HG03558 (cell line): Measurements from ENCODE around the gene GPR161.

Experiments used
- ATAC-seq: cut with Tn5 transposase; IDR thresholded peaks from one replicate; pipeline ENCODE4 v1.9.1; 2021; ENCODE audit warnings: moderate number of reproducible peaks; ENCODE audit not compliant: unreplicated experiment; ENCODE audit errors: extremely low read depth

Gene GPR161

GRCh38 chr1:168053681-168054080, 83.0 kb downstream of the GPR161 start:
- no peak for ATAC-seq

- no peak for ATAC-seq
These were observed 85.8 kb downstream of the GPR161 start for GRCh38 chr1:168050880-168051279.

GRCh38 chr1:168050307-168050706, 86.4 kb downstream of the GPR161 start:
- no peak for ATAC-seq

- ATAC-seq = no peak
These were observed 91.4 kb downstream of the GPR161 start for GRCh38 chr1:168045311-168045710.

- no peak for ATAC-seq
These were observed 94.4 kb downstream of the GPR161 start for GRCh38 chr1:168042362-168042761.

GRCh38 chr1:168035345-168035744, 101.4 kb downstream of the GPR161 start:
- ATAC-seq = no peak

GRCh38 chr1:168032029-168032428, 104.7 kb downstream of the GPR161 start:
- no peak for ATAC-seq

GRCh38 chr1:168031627-168032026, 105.1 kb downstream of the GPR161 start:
- ATAC-seq = no peak

GRCh38 chr1:168031198-168031597, 105.5 kb downstream of the GPR161 start:
- ATAC-seq = no peak
